ENCODE measurements around the gene NSD1. TPM values are rescaled to one million over a fixed set of nuclear protein-coding genes. Genes with fewer than 3 reads are reported as not detected.
A peak's percentile ranks its signal among the peaks of the same experiment; 100 is the strongest.

NSD1 gene
- total and polyA plus RNA-seq, 3 donors from 2014 or later: 66.0 to 86.6 (median 71.2) TPM

DNA sequence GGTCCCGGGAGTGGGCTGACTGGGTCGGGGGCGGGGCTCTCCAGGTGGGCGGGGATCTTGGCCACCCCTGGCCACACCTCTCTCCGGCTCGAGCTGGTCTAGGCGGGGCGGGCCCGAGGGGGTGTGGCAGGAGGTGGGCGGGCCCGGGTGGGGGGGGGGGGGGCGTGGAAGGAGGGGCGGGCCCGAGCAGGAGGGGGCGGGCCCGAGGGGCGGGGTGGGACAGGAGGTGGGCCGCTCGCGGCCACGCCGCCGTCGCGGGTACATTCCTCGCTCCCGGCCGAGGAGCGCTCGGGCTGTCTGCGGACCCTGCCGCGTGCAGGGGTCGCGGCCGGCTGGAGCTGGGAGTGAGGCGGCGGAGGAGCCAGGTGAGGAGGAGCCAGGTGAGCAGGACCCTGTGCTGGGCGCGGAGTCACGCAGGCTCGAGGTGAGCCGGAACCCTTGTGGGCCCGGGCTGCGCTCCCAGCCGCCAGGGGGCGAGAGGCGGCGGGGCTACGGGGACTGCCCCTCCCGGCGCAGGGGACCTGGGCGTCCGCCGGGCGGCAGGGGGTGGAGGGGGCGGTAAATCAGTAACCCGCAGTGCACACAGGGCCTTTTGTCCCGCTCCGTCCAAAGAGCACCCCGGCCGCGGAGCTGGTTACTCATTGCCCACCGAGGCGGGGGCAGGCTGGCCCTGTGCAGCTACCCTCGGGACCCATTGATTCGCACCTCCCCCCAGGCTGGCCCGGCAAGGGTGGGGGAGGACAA lies 46.7 kb upstream of the NSD1 start, which contains the start of gene FGFR4:
Gene FGFR4 (plus strand): TSS at position 262 of the 744 bp plus-strand sequence. CDS start 2,688 bp downstream, outside the sequence.
- peak within 1 kb of the TSS; percentile 41 to 55 for H3K4me3 ChIP-seq
- H3K9me3 ChIP-seq: no peaks in the 10 kb centered on the region
- peaks cover 15% of the 10 kb centered on the region for H3K4me1 ChIP-seq
- H3K27me3 ChIP-seq: no peaks in the 10 kb centered on the region
- TF ChIP-seq, protein P1, sequence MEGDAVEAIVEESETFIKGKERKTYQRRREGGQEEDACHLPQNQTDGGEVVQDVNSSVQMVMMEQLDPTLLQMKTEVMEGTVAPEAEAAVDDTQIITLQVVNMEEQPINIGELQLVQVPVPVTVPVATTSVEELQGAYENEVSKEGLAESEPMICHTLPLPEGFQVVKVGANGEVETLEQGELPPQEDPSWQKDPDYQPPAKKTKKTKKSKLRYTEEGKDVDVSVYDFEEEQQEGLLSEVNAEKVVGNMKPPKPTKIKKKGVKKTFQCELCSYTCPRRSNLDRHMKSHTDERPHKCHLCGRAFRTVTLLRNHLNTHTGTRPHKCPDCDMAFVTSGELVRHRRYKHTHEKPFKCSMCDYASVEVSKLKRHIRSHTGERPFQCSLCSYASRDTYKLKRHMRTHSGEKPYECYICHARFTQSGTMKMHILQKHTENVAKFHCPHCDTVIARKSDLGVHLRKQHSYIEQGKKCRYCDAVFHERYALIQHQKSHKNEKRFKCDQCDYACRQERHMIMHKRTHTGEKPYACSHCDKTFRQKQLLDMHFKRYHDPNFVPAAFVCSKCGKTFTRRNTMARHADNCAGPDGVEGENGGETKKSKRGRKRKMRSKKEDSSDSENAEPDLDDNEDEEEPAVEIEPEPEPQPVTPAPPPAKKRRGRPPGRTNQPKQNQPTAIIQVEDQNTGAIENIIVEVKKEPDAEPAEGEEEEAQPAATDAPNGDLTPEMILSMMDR (IDR thresholded peaks at IDR 0.05): peak in 2 of 3 experiments; percentile 34
- no peak for TF ChIP-seq POLR2A (IDR thresholded peaks at IDR 0.05)
- H3K36me3 ChIP-seq (ENCODE audit: low read depth, missing control alignments): no peaks in the 10 kb centered on the region
- peak; percentile 79 for DNase-seq
- no peak within 1 kb of the TSS for H3K27ac ChIP-seq
- WGBS, 2 donors: 0 to 2% methylated on average over 1 to 58 of the region's 68 CpGs
- intact Hi-C loops (cut with DNase I; ENCODE audit: low total_unique reads): no loop called here

DNA sequence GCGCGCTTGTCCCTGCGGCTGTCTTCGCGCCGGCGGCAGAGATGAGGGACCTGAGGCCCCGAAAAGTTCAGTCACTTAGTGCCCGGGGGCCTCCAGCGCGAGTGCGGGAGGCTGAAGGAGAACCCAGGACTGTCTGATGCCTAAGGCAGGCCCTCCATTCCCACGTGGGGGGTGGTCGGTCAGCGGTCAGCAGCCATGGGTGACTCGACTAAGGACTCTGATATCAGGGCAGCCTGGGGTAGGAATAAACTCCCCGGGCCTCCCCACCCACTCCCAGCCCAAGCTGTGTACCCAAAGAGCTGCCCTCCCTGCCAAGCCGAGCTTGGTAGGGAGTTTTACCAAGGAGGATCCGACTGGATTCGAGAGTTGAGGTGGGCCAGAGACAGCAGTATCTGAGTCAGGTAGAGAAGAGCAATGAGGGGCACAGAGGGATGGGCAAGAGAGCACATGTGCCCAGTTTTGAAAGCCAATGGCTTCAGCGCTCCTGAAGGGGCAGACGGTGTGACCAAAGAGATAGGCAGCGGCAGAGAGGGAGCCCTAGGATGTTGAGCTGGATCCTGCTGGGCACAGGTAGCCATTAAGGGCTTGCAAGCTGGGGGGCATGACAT lies 46.1 kb upstream of the NSD1 start:
- Histone ChIP-seq H3K27ac (no peak overlapping the region), H3K27me3 (no peaks in the 10 kb centered on the region), H3K4me3 (peak overlapping the region; percentile 41 to 55), H3K36me3 (ENCODE audit: low read depth, missing control alignments) (no peaks in the 10 kb centered on the region), H3K4me1 (peaks cover 15% of the 10 kb centered on the region), H3K9me3 (no peaks in the 10 kb centered on the region)
- no peak for DNase-seq
- 30 to 39% methylated on average over 10 to 20 of the region's 23 CpGs for WGBS, 2 donors
- intact Hi-C loops (cut with DNase I; ENCODE audit: low total_unique reads): no loop called here
- TF ChIP-seq POLR2A (IDR thresholded peaks at IDR 0.05): no peak
- TF ChIP-seq, protein P1 (IDR thresholded peaks at IDR 0.05): no peak

- peaks cover 17% of the 10 kb centered on the region for H3K4me1 ChIP-seq
- H3K9me3 ChIP-seq: no peaks in the 10 kb centered on the region
- TF ChIP-seq, protein P1 (IDR thresholded peaks at IDR 0.05): no peak
- TF ChIP-seq POLR2A (IDR thresholded peaks at IDR 0.05): no peak
- intact Hi-C loops (cut with DNase I; ENCODE audit: low total_unique reads): no loop called here
- peak; percentile 52 for DNase-seq
- H3K27me3 ChIP-seq: no peaks in the 10 kb centered on the region
- H3K27ac ChIP-seq: no peak overlapping the region
- H3K4me3 ChIP-seq: no peak overlapping the region
- WGBS, 2 donors: 40 to 70% methylated on average over 5 of the region's 5 CpGs
- H3K36me3 ChIP-seq (ENCODE audit: low read depth, missing control alignments): no peaks in the 10 kb centered on the region
Measured at GRCh38 chr5:177089127-177089526, 44.4 kb upstream of the NSD1 start.

DNA sequence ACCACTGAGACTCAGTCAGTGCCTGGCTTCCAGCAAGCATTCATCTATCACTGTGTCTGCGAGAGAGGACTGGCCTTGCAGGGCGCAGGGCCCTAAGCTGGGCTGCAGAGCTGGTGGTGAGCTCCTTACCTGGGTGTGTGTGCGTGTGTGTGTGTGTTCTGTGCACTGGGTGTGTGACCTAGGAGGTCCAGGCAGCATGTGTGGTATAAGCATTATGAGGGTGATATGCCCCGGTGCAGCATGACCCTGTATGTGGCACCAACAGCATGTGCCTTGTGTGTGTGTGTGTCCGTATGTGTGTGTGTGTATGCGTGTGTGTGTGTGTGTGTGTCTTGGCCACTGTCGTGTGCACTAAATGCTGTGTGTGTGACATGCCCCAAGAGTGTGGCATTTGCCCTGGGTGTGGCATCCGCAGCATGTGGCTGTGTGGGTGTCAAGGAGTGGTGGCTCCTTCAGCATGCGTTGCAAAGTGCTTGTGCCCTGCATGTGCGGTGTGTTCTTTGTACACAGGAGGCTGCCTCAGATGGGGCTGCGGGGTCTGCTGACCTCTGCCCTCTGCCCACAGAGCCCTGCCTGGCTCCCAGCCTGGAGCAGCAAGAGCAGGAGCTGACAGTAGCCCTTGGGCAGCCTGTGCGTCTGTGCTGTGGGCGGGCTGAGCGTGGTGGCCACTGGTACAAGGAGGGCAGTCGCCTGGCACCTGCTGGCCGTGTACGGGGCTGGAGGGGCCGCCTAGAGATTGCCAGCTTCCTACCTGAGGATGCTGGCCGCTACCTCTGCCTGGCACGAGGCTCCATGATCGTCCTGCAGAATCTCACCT lies 43.5 kb upstream of the NSD1 start:
- Histone ChIP-seq H3K4me3 (no peak overlapping the region), H3K27ac (no peak overlapping the region), H3K4me1 (peaks cover 25% of the 10 kb centered on the region), H3K9me3 (no peaks in the 10 kb centered on the region), H3K27me3 (no peaks in the 10 kb centered on the region), H3K36me3 (ENCODE audit: low read depth, missing control alignments) (no peaks in the 10 kb centered on the region)
- no peak for DNase-seq
- intact Hi-C loops (cut with DNase I; ENCODE audit: low total_unique reads): no loop called here
- 90 to 92% methylated on average over 9 to 19 of the region's 21 CpGs for WGBS, 2 donors
- TF ChIP-seq, protein P1 (IDR thresholded peaks at IDR 0.05): no peak
- TF ChIP-seq POLR2A (IDR thresholded peaks at IDR 0.05): no peak

Data from testis (tissue), 3 donors.